Stimulated activated CD8-positive, alpha-beta memory T cell treated with anti-CD3 and anti-CD28 coated beads, Interleukin-7, amount 100 ng/mL, for 1 hour (primary cell): Measurements from ENCODE around the gene HSPBP1.

Source experiments
- DNase-seq, 2 donors: peaks; one replicate each; pipeline ENCODE4 v3.0.0-alpha.2; 2020; ENCODE audit warnings: low read depth in 2 of 2

HSPBP1 gene

GRCh38 chr19:55216461-55217198, 63.3 kb downstream of the HSPBP1 start:
- DNase-seq = no peak

- DNase-seq = no peak
Observed at GRCh38 chr19:55213547-55213946, 66.4 kb downstream of the HSPBP1 start.

- DNase-seq = no peak
Observed at GRCh38 chr19:55212447-55212846, 67.5 kb downstream of the HSPBP1 start.
